ENCODE measurements around the gene TPM2.

TPM2 gene

GRCh38 chr9:35690294-35690613, 529 bp upstream of the TPM2 start:
- peak overlapping the region; percentile 76 for H3K4me3 ChIP-seq (ENCODE audit: low read length)
- peaks cover 17% of the 10 kb centered on the region for H3K36me3 ChIP-seq (ENCODE audit: control insufficient read depth, low read depth, low read length)
- H3K27me3 ChIP-seq (ENCODE audit: control insufficient read depth, insufficient read depth, low read length), result no peaks in the 10 kb centered on the region
- H3K4me1 ChIP-seq (ENCODE audit: control insufficient read depth, low read depth, low read length), result peaks cover 4% of the 10 kb centered on the region
- H3K27ac ChIP-seq (ENCODE audit: low read length), result no peak overlapping the region
- peak overlapping the region; percentile 79 for H3K9ac ChIP-seq (ENCODE audit: low read length)
- H3K9me3 ChIP-seq (ENCODE audit: control insufficient read depth, low read depth, low read length), result no peaks in the 10 kb centered on the region

GRCh38 chr9:35688558-35689541, 875 bp downstream of the TPM2 start:
- no peak overlapping the region for H3K27ac ChIP-seq (ENCODE audit: low read length)
- peaks cover 4% of the 10 kb centered on the region for H3K4me1 ChIP-seq (ENCODE audit: control insufficient read depth, low read depth, low read length)
- peaks cover 31% of the 10 kb centered on the region for H3K36me3 ChIP-seq (ENCODE audit: control insufficient read depth, low read depth, low read length)
- H3K27me3 ChIP-seq (ENCODE audit: control insufficient read depth, insufficient read depth, low read length), result no peaks in the 10 kb centered on the region
- H3K9me3 ChIP-seq (ENCODE audit: control insufficient read depth, low read depth, low read length), result no peaks in the 10 kb centered on the region
- H3K9ac ChIP-seq (ENCODE audit: low read length), result peak overlapping the region; percentile 79
- peak overlapping the region; percentile 76 for H3K4me3 ChIP-seq (ENCODE audit: low read length)

GRCh38 chr9:35687972-35688557, 1.7 kb downstream of the TPM2 start:
- Histone ChIP-seq H3K27ac (ENCODE audit: low read length) (no peak overlapping the region), H3K36me3 (ENCODE audit: control insufficient read depth, low read depth, low read length) (peaks cover 39% of the 10 kb centered on the region), H3K27me3 (ENCODE audit: control insufficient read depth, insufficient read depth, low read length) (no peaks in the 10 kb centered on the region), H3K4me3 (ENCODE audit: low read length) (peak overlapping the region; percentile 76), H3K4me1 (ENCODE audit: control insufficient read depth, low read depth, low read length) (peaks cover 4% of the 10 kb centered on the region), H3K9ac (ENCODE audit: low read length) (no peak overlapping the region), H3K9me3 (ENCODE audit: control insufficient read depth, low read depth, low read length) (no peaks in the 10 kb centered on the region)

- no peak overlapping the region for H3K9ac ChIP-seq (ENCODE audit: low read length)
- peaks cover 47% of the 10 kb centered on the region for H3K36me3 ChIP-seq (ENCODE audit: control insufficient read depth, low read depth, low read length)
- no peaks in the 10 kb centered on the region for H3K9me3 ChIP-seq (ENCODE audit: control insufficient read depth, low read depth, low read length)
- peaks cover 4% of the 10 kb centered on the region for H3K4me1 ChIP-seq (ENCODE audit: control insufficient read depth, low read depth, low read length)
- no peaks in the 10 kb centered on the region for H3K27me3 ChIP-seq (ENCODE audit: control insufficient read depth, insufficient read depth, low read length)
- H3K4me3 ChIP-seq (ENCODE audit: low read length), result no peak overlapping the region
- H3K27ac ChIP-seq (ENCODE audit: low read length), result no peak overlapping the region
Observed at GRCh38 chr9:35687306-35687705, 2.4 kb downstream of the TPM2 start.

- no peak overlapping the region for H3K9ac ChIP-seq (ENCODE audit: low read length)
- H3K27me3 ChIP-seq (ENCODE audit: control insufficient read depth, insufficient read depth, low read length), result no peaks in the 10 kb centered on the region
- no peak overlapping the region for H3K27ac ChIP-seq (ENCODE audit: low read length)
- no peak overlapping the region for H3K4me3 ChIP-seq (ENCODE audit: low read length)
- H3K36me3 ChIP-seq (ENCODE audit: control insufficient read depth, low read depth, low read length), result peaks cover 50% of the 10 kb centered on the region
- H3K9me3 ChIP-seq (ENCODE audit: control insufficient read depth, low read depth, low read length), result no peaks in the 10 kb centered on the region
- peaks cover 4% of the 10 kb centered on the region for H3K4me1 ChIP-seq (ENCODE audit: control insufficient read depth, low read depth, low read length)
Observed at GRCh38 chr9:35686222-35687203, 3.2 kb downstream of the TPM2 start.

- Histone ChIP-seq H3K27ac (ENCODE audit: low read length) (no peak overlapping the region), H3K36me3 (ENCODE audit: control insufficient read depth, low read depth, low read length) (peaks cover 50% of the 10 kb centered on the region)
Observed at GRCh38 chr9:35685506-35685905, 4.2 kb downstream of the TPM2 start.

GRCh38 chr9:35684921-35685320, 4.8 kb downstream of the TPM2 start:
- H3K4me1 ChIP-seq (ENCODE audit: control insufficient read depth, low read depth, low read length), result peaks cover 8% of the 10 kb centered on the region
- H3K27me3 ChIP-seq (ENCODE audit: control insufficient read depth, insufficient read depth, low read length), result no peaks in the 10 kb centered on the region
- peaks cover 50% of the 10 kb centered on the region for H3K36me3 ChIP-seq (ENCODE audit: control insufficient read depth, low read depth, low read length)
- H3K9ac ChIP-seq (ENCODE audit: low read length), result no peak overlapping the region
- H3K27ac ChIP-seq (ENCODE audit: low read length), result no peak overlapping the region
- H3K4me3 ChIP-seq (ENCODE audit: low read length), result no peak overlapping the region
- no peaks in the 10 kb centered on the region for H3K9me3 ChIP-seq (ENCODE audit: control insufficient read depth, low read depth, low read length)

More at GRCh38 chr9:35685506-35685905, 4.2 kb downstream of the TPM2 start:
- H3K4me1 ChIP-seq (ENCODE audit: control insufficient read depth, low read depth, low read length), result peaks cover 7% of the 10 kb centered on the region
- no peak overlapping the region for H3K4me3 ChIP-seq (ENCODE audit: low read length)
- no peaks in the 10 kb centered on the region for H3K9me3 ChIP-seq (ENCODE audit: control insufficient read depth, low read depth, low read length)
- no peak overlapping the region for H3K9ac ChIP-seq (ENCODE audit: low read length)
- H3K27me3 ChIP-seq (ENCODE audit: control insufficient read depth, insufficient read depth, low read length), result no peaks in the 10 kb centered on the region

GRCh38 chr9:35683323-35683722, 6.4 kb downstream of the TPM2 start:
- peaks cover 50% of the 10 kb centered on the region for H3K36me3 ChIP-seq (ENCODE audit: control insufficient read depth, low read depth, low read length)

GRCh38 chr9:35682520-35683315, 7.0 kb downstream of the TPM2 start:
- no peak overlapping the region for H3K9ac ChIP-seq (ENCODE audit: low read length)
- no peaks in the 10 kb centered on the region for H3K9me3 ChIP-seq (ENCODE audit: control insufficient read depth, low read depth, low read length)
- peaks cover 6% of the 10 kb centered on the region for H3K4me1 ChIP-seq (ENCODE audit: control insufficient read depth, low read depth, low read length)
- peaks cover 48% of the 10 kb centered on the region for H3K36me3 ChIP-seq (ENCODE audit: control insufficient read depth, low read depth, low read length)
- no peak overlapping the region for H3K27ac ChIP-seq (ENCODE audit: low read length)
- no peak overlapping the region for H3K4me3 ChIP-seq (ENCODE audit: low read length)
- H3K27me3 ChIP-seq (ENCODE audit: control insufficient read depth, insufficient read depth, low read length), result no peaks in the 10 kb centered on the region

More at GRCh38 chr9:35683323-35683722, 6.4 kb downstream of the TPM2 start:
- H3K9ac ChIP-seq (ENCODE audit: low read length), result no peak overlapping the region
- H3K4me1 ChIP-seq (ENCODE audit: control insufficient read depth, low read depth, low read length), result peaks cover 10% of the 10 kb centered on the region
- H3K4me3 ChIP-seq (ENCODE audit: low read length), result no peak overlapping the region
- no peak overlapping the region for H3K27ac ChIP-seq (ENCODE audit: low read length)
- H3K27me3 ChIP-seq (ENCODE audit: control insufficient read depth, insufficient read depth, low read length), result no peaks in the 10 kb centered on the region
- no peaks in the 10 kb centered on the region for H3K9me3 ChIP-seq (ENCODE audit: control insufficient read depth, low read depth, low read length)

- Histone ChIP-seq H3K9ac (ENCODE audit: low read length) (no peak overlapping the region), H3K27me3 (ENCODE audit: control insufficient read depth, insufficient read depth, low read length) (no peaks in the 10 kb centered on the region), H3K27ac (ENCODE audit: low read length) (no peak overlapping the region), H3K9me3 (ENCODE audit: control insufficient read depth, low read depth, low read length) (no peaks in the 10 kb centered on the region), H3K4me3 (ENCODE audit: low read length) (no peak overlapping the region), H3K4me1 (ENCODE audit: control insufficient read depth, low read depth, low read length) (peaks cover 6% of the 10 kb centered on the region), H3K36me3 (ENCODE audit: control insufficient read depth, low read depth, low read length) (peaks cover 46% of the 10 kb centered on the region)
Observed at GRCh38 chr9:35682051-35682450, 7.7 kb downstream of the TPM2 start.
